ENCODE measurements around the gene ADAMTS19. TPM values are rescaled to one million over a fixed set of nuclear protein-coding genes. Genes with fewer than 3 reads are reported as not detected.

ADAMTS19 gene
- total and polyA plus RNA-seq, 12 donors, result 0.15 to 1.3 (median 0.43) TPM

DNA sequence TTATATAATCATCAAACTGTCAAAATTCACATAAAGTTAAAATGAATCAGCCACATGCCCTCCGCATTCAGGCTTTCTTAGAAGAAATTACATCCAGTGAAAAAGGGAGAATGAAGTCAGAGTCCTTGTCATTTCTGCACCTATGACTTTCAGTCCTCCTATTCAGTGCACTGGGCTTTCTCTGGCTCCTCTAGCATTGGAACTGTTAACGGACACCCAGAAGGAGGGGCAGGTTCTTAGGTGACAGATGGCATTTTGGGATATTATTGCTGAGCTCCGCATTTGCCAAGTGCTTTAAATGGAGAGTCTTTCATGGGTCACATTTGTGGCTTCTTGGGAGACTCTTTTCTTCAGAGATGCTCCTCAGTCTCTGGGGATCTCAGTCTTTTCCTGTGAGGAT, 40.0 kb downstream of the ADAMTS19 start:
- TF ChIP-seq CTCF (IDR thresholded peaks at IDR 0.05), result no peak
- Histone ChIP-seq H3K4me3 (no peak overlapping the region), H3K36me3 (no peaks in the 10 kb centered on the region), H3K27me3 (no peaks in the 10 kb centered on the region), H3K9me3 (no peaks in the 10 kb centered on the region), H3K27ac (no peak overlapping the region), H3K4me1 (no peaks in the 10 kb centered on the region)
- WGBS, 2 donors, result 84 to 89% methylated on average over 3 of the region's 3 CpGs
- no peak for ATAC-seq
- DNase-seq, result no peak
- intact Hi-C loops (cut with DNase I), result no loop called here

GRCh38 chr5:129506086-129506485, 46.0 kb downstream of the ADAMTS19 start:
- no peaks in the 10 kb centered on the region for H3K4me1 ChIP-seq
- no peak for TF ChIP-seq CTCF (IDR thresholded peaks at IDR 0.05)
- no peaks in the 10 kb centered on the region for H3K27me3 ChIP-seq
- 90 to 92% methylated on average over 1 of the region's 1 CpG for WGBS, 2 donors
- H3K27ac ChIP-seq, result no peak overlapping the region
- DNase-seq (no peak), ATAC-seq (no peak)
- intact Hi-C loops (cut with DNase I), result no loop called here
- H3K9me3 ChIP-seq, result no peaks in the 10 kb centered on the region
- no peaks in the 10 kb centered on the region for H3K36me3 ChIP-seq
- H3K4me3 ChIP-seq, result no peak overlapping the region

DNA sequence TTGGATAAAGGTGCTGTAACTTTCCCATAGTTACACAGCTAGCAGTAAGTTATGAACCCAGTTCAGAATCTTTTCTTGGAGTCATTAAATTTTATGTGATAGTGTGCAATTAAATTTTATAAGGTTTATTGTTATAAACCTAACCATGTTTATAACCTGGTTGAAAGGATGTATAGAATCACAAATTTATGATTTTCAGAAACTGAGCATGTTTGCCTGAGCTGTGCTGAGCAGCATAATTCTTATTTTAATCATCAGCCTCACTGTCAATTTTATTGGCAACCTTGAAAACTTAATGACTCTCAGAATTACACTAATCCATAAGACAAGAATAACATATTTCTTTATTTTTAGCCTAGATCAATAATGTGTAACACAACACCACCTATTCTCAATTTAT, 46.9 kb downstream of the ADAMTS19 start:
- intact Hi-C loops (cut with DNase I), result no loop called here
- no peak overlapping the region for H3K27ac ChIP-seq
- no peaks in the 10 kb centered on the region for H3K9me3 ChIP-seq
- no peak for TF ChIP-seq CTCF (IDR thresholded peaks at IDR 0.05)
- no peaks in the 10 kb centered on the region for H3K27me3 ChIP-seq
- H3K4me1 ChIP-seq, result no peaks in the 10 kb centered on the region
- no peak for DNase-seq
- no peak for ATAC-seq
- no peaks in the 10 kb centered on the region for H3K36me3 ChIP-seq
- H3K4me3 ChIP-seq, result no peak overlapping the region

DNA sequence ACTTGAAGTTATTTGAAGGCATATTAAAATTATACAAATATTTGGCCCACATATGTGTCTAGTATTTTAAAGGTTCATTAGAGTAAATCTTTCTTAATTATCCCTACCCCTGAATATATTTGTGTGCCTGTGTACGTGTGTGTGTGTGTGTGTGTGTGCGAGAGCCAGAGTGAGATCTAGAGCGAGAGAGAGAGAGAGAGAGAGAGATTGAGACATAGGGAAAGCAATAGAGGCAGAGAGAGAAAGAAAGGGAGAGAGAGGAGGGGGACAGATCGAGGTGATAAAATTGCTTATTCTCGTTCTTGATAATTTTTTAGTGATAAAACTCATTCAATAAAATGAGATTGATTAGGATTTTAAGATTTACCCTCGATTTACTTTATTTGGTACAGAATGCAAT, 47.4 kb downstream of the ADAMTS19 start:
- no peak for DNase-seq
- TF ChIP-seq CTCF (IDR thresholded peaks at IDR 0.05), result no peak
- Histone ChIP-seq H3K4me3 (no peak overlapping the region), H3K9me3 (no peaks in the 10 kb centered on the region), H3K27me3 (no peaks in the 10 kb centered on the region), H3K4me1 (no peaks in the 10 kb centered on the region), H3K27ac (no peak overlapping the region), H3K36me3 (no peaks in the 10 kb centered on the region)
- 77 to 80% methylated on average over 6 of the region's 6 CpGs for WGBS, 2 donors
- ATAC-seq, result no peak
- intact Hi-C loops (cut with DNase I), result no loop called here

- no peak overlapping the region for H3K4me3 ChIP-seq
- no peaks in the 10 kb centered on the region for H3K4me1 ChIP-seq
- H3K27me3 ChIP-seq, result no peaks in the 10 kb centered on the region
- 55 to 65% methylated on average over 2 of the region's 2 CpGs for WGBS, 2 donors
- TF ChIP-seq CTCF (IDR thresholded peaks at IDR 0.05), result no peak
- no peak for DNase-seq
- no peaks in the 10 kb centered on the region for H3K9me3 ChIP-seq
- ATAC-seq, result no peak
- H3K36me3 ChIP-seq, result no peaks in the 10 kb centered on the region
- H3K27ac ChIP-seq, result no peak overlapping the region
- intact Hi-C loops (cut with DNase I), result no loop called here
Measured at GRCh38 chr5:129508606-129509005, 48.5 kb downstream of the ADAMTS19 start.

All from heart right ventricle (tissue), 16 donors.